H1 (cell line): Measurements from ENCODE around the gene VPS26B. TPM values are rescaled to one million over a fixed set of nuclear protein-coding genes. Genes with fewer than 3 reads are reported as not detected.

Source experiments
- CTCF ChIA-PET: fragments of 300-600 bp; sonication (Branson Sonifier 250); formaldehyde crosslinking; loops from one replicate; lab custom pipeline; 2021; ENCODE audit not compliant: partially characterized antibody; lab: Charles Lee
- POLR2A ChIA-PET: fragments of 300-600 bp; sonication (Branson Sonifier 250); formaldehyde crosslinking; loops from one replicate; lab custom pipeline; 2021; ENCODE audit warnings: inconsistent platforms; ENCODE audit not compliant: partially characterized antibody; lab: Charles Lee
- DNase-seq, 2 experiments: peaks; one replicate each; pipeline versions ENCODE4 v3.0.0 to v3.0.0-alpha.2; 2010 to 2022; ENCODE audit warnings: low spot score in 2 of 2, low read depth in 1 of 2, mixed read lengths in 1 of 2
- FAIRE-seq: peaks from 2 replicates; lab custom pipeline; 2011; peaks lifted over from hg19 to GRCh38; lab: Jason Lieb, UNC
- H2AFZ ChIP-seq: 2 replicates; pipeline ENCODE4 v1.8.1; 2012; ENCODE audit warnings: low read length, inconsistent platforms
- H2AK5ac ChIP-seq: 2 replicates; pipeline ENCODE4 v1.6.1; 2013; ENCODE audit warnings: low read depth, low read length
- H2BK120ac ChIP-seq: replicated peaks from 2 replicates; pipeline ENCODE3; 2013; ENCODE audit warnings: low read depth, low read length, inconsistent platforms
- H2BK12ac ChIP-seq: 2 replicates; pipeline ENCODE4 v1.6.1; 2013; ENCODE audit warnings: low read depth, low read length
- H2BK15ac ChIP-seq: 2 replicates; pipeline ENCODE4 v1.6.1; 2013; ENCODE audit warnings: low read length
- H2BK20ac ChIP-seq: 2 replicates; pipeline ENCODE4 v1.6.1; 2013; ENCODE audit warnings: low read length
- H2BK5ac ChIP-seq: 2 replicates; pipeline ENCODE4 v1.6.1; 2013; ENCODE audit warnings: low read depth, low read length
- H3K14ac ChIP-seq: 2 replicates; pipeline ENCODE4 v1.6.1; 2013; ENCODE audit warnings: inconsistent platforms; ENCODE audit not compliant: insufficient read length
- H3K18ac ChIP-seq: 2 replicates; pipeline ENCODE4 v1.6.1; 2013; ENCODE audit warnings: low read length; ENCODE audit errors: extremely low read depth
- H3K23ac ChIP-seq: 2 replicates; pipeline ENCODE4 v1.6.1; 2013; ENCODE audit warnings: inconsistent platforms; ENCODE audit not compliant: insufficient read length
- H3K23me2 ChIP-seq: 2 replicates; pipeline ENCODE4 v1.6.1; 2013; ENCODE audit warnings: low read depth, low read length
- H3K27ac ChIP-seq: 2 replicates; pipeline ENCODE4 v1.6.1; 2011; ENCODE audit warnings: low read depth, low read length, inconsistent platforms
- H3K27me3 ChIP-seq, 4 experiments: replicated peaks in 1 of 4; 1 replicate in 1 of 4; 2 replicates in 3 of 4; pipeline versions ENCODE4 v1.6.1 to v1.8.1; 2011 to 2013; ENCODE audit warnings: low read length in 3 of 4, mild to moderate bottlenecking in 3 of 4, inconsistent platforms in 2 of 4, mixed read lengths in 2 of 4, moderate library complexity in 1 of 4; ENCODE audit not compliant: control insufficient read depth in 3 of 4, insufficient read depth in 3 of 4; ENCODE audit errors: extremely low read depth in 1 of 4
- H3K36me3 ChIP-seq, 4 experiments: 2 replicates each; pipeline versions ENCODE4 v1.6.1 to v1.8.1; 2011 to 2013; ENCODE audit warnings: mild to moderate bottlenecking in 4 of 4, low read length in 3 of 4, moderate library complexity in 2 of 4, control low read depth in 1 of 4, inconsistent platforms in 1 of 4; ENCODE audit not compliant: insufficient read depth in 4 of 4, control insufficient read depth in 2 of 4
- H3K4ac ChIP-seq: replicated peaks from 2 replicates; pipeline ENCODE3; 2013; ENCODE audit warnings: low read length, low read depth, mixed read lengths, inconsistent platforms; ENCODE audit not compliant: insufficient read length
- H3K4me1 ChIP-seq, 4 experiments: replicated peaks in 1 of 4; 1 replicate in 1 of 4; 2 replicates in 3 of 4; pipeline versions ENCODE4 v1.6.1 to v1.8.1; 2011 to 2013; ENCODE audit warnings: low read length in 3 of 4, inconsistent platforms in 2 of 4, mixed read lengths in 1 of 4; ENCODE audit not compliant: insufficient read depth in 4 of 4, control insufficient read depth in 3 of 4
- H3K4me2 ChIP-seq, 2 experiments: 2 replicates each; pipeline versions ENCODE4 v1.6.1 to v1.8.1; 2011 to 2013; ENCODE audit warnings: low read depth in 2 of 2, low read length in 2 of 2, control low read depth in 1 of 2, inconsistent platforms in 1 of 2, mild to moderate bottlenecking in 1 of 2; ENCODE audit not compliant: insufficient read depth in 1 of 2
- H3K4me3 ChIP-seq, 4 experiments: fragments of 200-600, 300-600 bp in 1 of 4; sonication (generic), shearing (Covaris generic), sonication (Bioruptor Twin) in 1 of 4; 2 replicates each; pipeline versions ENCODE4 v1.5.1 to v1.8.1; 2011 to 2016; ENCODE audit warnings: low read length in 4 of 4, low read depth in 3 of 4, control low read depth in 2 of 4, inconsistent platforms in 2 of 4, mild to moderate bottlenecking in 2 of 4, mixed read lengths in 1 of 4, moderate library complexity in 1 of 4; ENCODE audit not compliant: insufficient read depth in 2 of 4; ENCODE audit errors: extremely low read depth in 1 of 4
- H3K56ac ChIP-seq: replicated peaks from 2 replicates; pipeline ENCODE3; 2013; ENCODE audit warnings: low read depth, mild to moderate bottlenecking, mixed read lengths, low read length, inconsistent platforms; ENCODE audit not compliant: insufficient read length
- H3K79me1 ChIP-seq: 2 replicates; pipeline ENCODE4 v1.6.1; 2013; ENCODE audit warnings: low read depth, low read length, control low read depth
- H3K79me2 ChIP-seq, 2 experiments: 2 replicates each; pipeline versions ENCODE4 v1.6.1 to v1.8.1; 2012 to 2013; ENCODE audit warnings: low read length in 2 of 2, mild to moderate bottlenecking in 2 of 2, inconsistent platforms in 1 of 2; ENCODE audit not compliant: insufficient read depth in 2 of 2, control insufficient read depth in 1 of 2
- H3K9ac ChIP-seq, 4 experiments: replicated peaks in 1 of 4; 1 replicate in 1 of 4; 2 replicates in 3 of 4; pipeline versions ENCODE4 v1.6.1 to v1.8.1; 2011 to 2013; ENCODE audit warnings: low read depth in 3 of 4, low read length in 3 of 4, control low read depth in 2 of 4, mild to moderate bottlenecking in 2 of 4, moderate library complexity in 2 of 4, inconsistent platforms in 1 of 4; ENCODE audit errors: extremely low read depth in 1 of 4
- H3K9me3 ChIP-seq, 2 experiments: 2 replicates each; pipeline versions ENCODE4 v1.6.1 to v1.8.1; 2012 to 2013; ENCODE audit warnings: mild to moderate bottlenecking in 2 of 2, moderate library complexity in 2 of 2, control low read depth in 1 of 2, inconsistent platforms in 1 of 2, low read depth in 1 of 2, low read length in 1 of 2, mixed read lengths in 1 of 2; ENCODE audit not compliant: insufficient read depth in 2 of 2
- H4K20me1 ChIP-seq, 2 experiments: replicated peaks in 1 of 2; 2 replicates each; pipeline versions ENCODE3 to v1.8.1; 2011 to 2013; ENCODE audit warnings: inconsistent platforms in 2 of 2, low read length in 2 of 2, mild to moderate bottlenecking in 1 of 2; ENCODE audit not compliant: insufficient read depth in 2 of 2, control insufficient read depth in 1 of 2
- H4K5ac ChIP-seq: 2 replicates; pipeline ENCODE4 v1.6.1; 2013; ENCODE audit warnings: low read length, low read depth, mixed read lengths, inconsistent platforms; ENCODE audit not compliant: insufficient read length
- H4K8ac ChIP-seq: 2 replicates; pipeline ENCODE4 v1.8.0; 2013; ENCODE audit warnings: mild to moderate bottlenecking, moderate library complexity, low read length, inconsistent platforms; ENCODE audit not compliant: insufficient read depth; ENCODE audit errors: extremely low read depth
- H4K91ac ChIP-seq: replicated peaks from 2 replicates; pipeline ENCODE3; 2013; ENCODE audit warnings: low read length, mixed read lengths, inconsistent platforms; ENCODE audit not compliant: insufficient read length
- BACH1 ChIP-seq: IDR thresholded peaks from 2 replicates; pipeline ENCODE4 v1.6.1; 2012; ENCODE audit warnings: low read length, improper control_type of control experiment
- CBX5 ChIP-seq: fragments of 300-800, 300-1000 bp; sonication (generic); IDR thresholded peaks from 2 replicates; pipeline ENCODE4 v1.7.1; 2016; ENCODE audit warnings: antibody characterized with exemption, low read length, low read depth
- NRF1 ChIP-seq: IDR thresholded peaks from 2 replicates; pipeline ENCODE4 v1.6.1; 2011; ENCODE audit warnings: mild to moderate bottlenecking, low read depth, low read length, improper control_type of control experiment
- PHF8 ChIP-seq: fragments of 200-600 bp; sonication (generic); conservative IDR thresholded peaks from 2 replicates; pipeline ENCODE4 v1.7.1; 2012; ENCODE audit warnings: low read depth, mild to moderate bottlenecking, inconsistent platforms, low read length, moderate library complexity
- POU5F1 ChIP-seq: IDR thresholded peaks from 2 replicates; pipeline ENCODE4 v1.6.1; 2011; ENCODE audit warnings: low read depth, mild to moderate bottlenecking, low read length, moderate library complexity
- RAD21 ChIP-seq, 2 experiments: IDR thresholded peaks in 1 of 2; conservative IDR thresholded peaks in 1 of 2; 2 replicates each; pipeline ENCODE4 v1.6.1; 2011; ENCODE audit warnings: low read depth in 2 of 2, low read length in 2 of 2, improper control_type of control experiment in 1 of 2, inconsistent platforms in 1 of 2, mild to moderate bottlenecking in 1 of 2, moderate library complexity in 1 of 2
- RBBP5 ChIP-seq: IDR thresholded peaks from 2 replicates; pipeline ENCODE4 v1.7.1; 2012; ENCODE audit warnings: low read depth, mild to moderate bottlenecking, inconsistent platforms, low read length, moderate library complexity, borderline replicate concordance
- SP2 ChIP-seq: IDR thresholded peaks from 2 replicates; pipeline ENCODE4 v1.6.1; 2012; ENCODE audit warnings: mild to moderate bottlenecking, low read length, inconsistent platforms
- TAF1 ChIP-seq: IDR thresholded peaks from 2 replicates; pipeline ENCODE4 v1.6.1; 2011; ENCODE audit warnings: mild to moderate bottlenecking, low read depth, low read length
- TCF12 ChIP-seq: IDR thresholded peaks from 2 replicates; pipeline ENCODE4 v1.6.1; 2011; ENCODE audit warnings: low read depth, mild to moderate bottlenecking, low read length
- WGBS, 2 experiments: shearing (Covaris generic) in 1 of 2; methylation state at CpG; one replicate each; pipeline versions ENCODE4 v1.1.6 to v1.1.7; 2013 to 2015; ENCODE audit warnings: low lambda C conversion rate in 2 of 2, mixed read lengths in 2 of 2, inconsistent platforms in 1 of 2, low coverage in 1 of 2, missing lambda C conversion rate in 1 of 2; ENCODE audit not compliant: insufficient replicate concordance in 2 of 2, insufficient coverage in 1 of 2, insufficient read length in 1 of 2; ENCODE audit errors: extremely low coverage in 1 of 2, missing lambda C conversion rate in 1 of 2; 5-methylcytosine and 5-hydroxymethylcytosine counted together
- polyA plus RNA-seq, 7 experiments: library from polyadenylated mRNA; depleted of rRNA in 3 of 7; stranded (reverse) in 5 of 7; unstranded in 2 of 7; fragments of >200 nt in 5 of 7; fragments of 200-250 nt in 2 of 7; gene quantifications; 1 replicate in 5 of 7; 2 replicates in 1 of 7; 4 replicates in 1 of 7; pipeline versions ENCODE4 v1.2.1 to v1.2.3, GENCODE V29; 2011 to 2013; ENCODE audit warnings: missing spikeins in 2 of 7, mixed read lengths in 2 of 7
- total RNA-seq: library from RNA; stranded (reverse); fragmentation: NEBNext Ultra II Directional; extraction: Animal tissue kit (Norgen Biotek cat#: 25700); gene quantifications from 2 replicates; pipeline ENCODE4 v1.2.1, GENCODE V29; 2021
- TF ChIP-seq, protein P1 (sequence below): IDR thresholded peaks from 2 replicates; pipeline ENCODE4 v1.6.1; 2012; ENCODE audit warnings: inconsistent platforms
- TF ChIP-seq, protein P2 (sequence below): IDR thresholded peaks from 2 replicates; pipeline ENCODE4 v1.6.1; 2011; ENCODE audit warnings: low read depth, mild to moderate bottlenecking, low read length; ENCODE audit not compliant: insufficient read depth
- TF ChIP-seq, protein P3 (sequence below): IDR thresholded peaks from 2 replicates; pipeline ENCODE4 v1.6.1; 2012; ENCODE audit warnings: inconsistent platforms

Gene VPS26B
- total and polyA plus RNA-seq, 2 of the 8 experiments (the other 6 are each of a cell fraction or from before 2014, with no cell fraction given), result 18.3 to 27.0 TPM

DNA sequence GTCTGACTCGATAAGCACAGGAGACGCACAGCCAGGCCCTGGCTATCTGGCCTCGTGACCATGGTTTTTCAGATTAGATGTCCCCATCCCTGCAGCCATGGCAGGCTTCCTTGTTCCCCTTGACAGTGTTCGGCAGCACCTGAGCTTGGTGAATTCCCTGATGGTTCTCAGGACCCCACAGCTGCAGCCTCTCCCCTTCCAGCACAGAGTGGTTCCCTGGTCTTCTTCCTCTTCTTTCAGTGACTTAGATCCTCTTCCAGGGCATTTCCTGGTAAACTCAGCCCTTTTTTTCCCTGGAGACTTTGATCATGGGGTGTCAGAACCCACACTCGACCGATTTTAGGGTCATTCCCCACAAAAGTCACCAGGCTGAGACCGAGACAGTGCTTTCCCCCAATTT is 66.2 kb downstream of the VPS26B start:
- Histone ChIP-seq H3K23ac (no peak overlapping the region), H3K79me1 (no peaks in the 10 kb centered on the region), H3K56ac (no peak overlapping the region), H2BK120ac (no peak overlapping the region)
- POLR2A ChIA-PET, result interaction anchor here (0.7 to 1.2 kb wide), 3 partner anchors 8 to 53 kb away, joined by 3 read pairs; no protein-coding TSS in a partner anchor
- TF ChIP-seq, protein P1, sequence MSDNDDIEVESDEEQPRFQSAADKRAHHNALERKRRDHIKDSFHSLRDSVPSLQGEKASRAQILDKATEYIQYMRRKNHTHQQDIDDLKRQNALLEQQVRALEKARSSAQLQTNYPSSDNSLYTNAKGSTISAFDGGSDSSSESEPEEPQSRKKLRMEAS, result no peak
- TF ChIP-seq RBBP5 (no peak), CBX5 (no peak), SP2 (no peak), RAD21 (IDR thresholded peaks at IDR 0.05 in 1 of 2, conservative IDR thresholded peaks at IDR 0.05 in 1 of 2; ENCODE audit: low read depth in 2 of 2, low read length in 2 of 2) (no peak), NRF1 (no peak), POU5F1 (no peak), TCF12 (no peak), PHF8 (no peak), BACH1 (no peak), TAF1 (no peak)
- TF ChIP-seq, protein P2, sequence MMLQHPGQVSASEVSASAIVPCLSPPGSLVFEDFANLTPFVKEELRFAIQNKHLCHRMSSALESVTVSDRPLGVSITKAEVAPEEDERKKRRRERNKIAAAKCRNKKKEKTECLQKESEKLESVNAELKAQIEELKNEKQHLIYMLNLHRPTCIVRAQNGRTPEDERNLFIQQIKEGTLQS, result no peak
- TF ChIP-seq, protein P3, sequence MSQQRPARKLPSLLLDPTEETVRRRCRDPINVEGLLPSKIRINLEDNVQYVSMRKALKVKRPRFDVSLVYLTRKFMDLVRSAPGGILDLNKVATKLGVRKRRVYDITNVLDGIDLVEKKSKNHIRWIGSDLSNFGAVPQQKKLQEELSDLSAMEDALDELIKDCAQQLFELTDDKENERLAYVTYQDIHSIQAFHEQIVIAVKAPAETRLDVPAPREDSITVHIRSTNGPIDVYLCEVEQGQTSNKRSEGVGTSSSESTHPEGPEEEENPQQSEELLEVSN, result no peak
- TF ChIP-seq, all 59 proteins: peak for 0
- no peak overlapping the region for H4K5ac ChIP-seq
- no peak overlapping the region for H3K14ac ChIP-seq
- no peaks in the 10 kb centered on the region for H3K9me3 ChIP-seq
- H3K36me3 ChIP-seq, result peaks cover 6 to 16% (median 8%) of the 10 kb centered on the region in 4 experiments; a peak in 7 of 8 replicates
- CTCF ChIA-PET, result interaction anchor here (1.2 to 4.3 kb wide), 3 partner anchors 12 to 29 kb away, joined by 6 to 26 read pairs (median 11); no protein-coding TSS in a partner anchor
- no peak overlapping the region for H2BK20ac ChIP-seq
- no peak overlapping the region for H3K18ac ChIP-seq
- H3K27me3 ChIP-seq, result no peaks in the 10 kb centered on the region; a peak in 1 of 7 replicates
- H4K8ac ChIP-seq, result no peak overlapping the region
- H3K23me2 ChIP-seq, result no peaks in the 10 kb centered on the region
- H2AFZ ChIP-seq, result no peak overlapping the region
- H2BK12ac ChIP-seq, result no peak overlapping the region
- H3K79me2 ChIP-seq, result no peaks in the 10 kb centered on the region
- FAIRE-seq (no peak), DNase-seq (no peak)
- H2AK5ac ChIP-seq, result no peak overlapping the region
- no peaks in the 10 kb centered on the region; a peak in 1 of 7 replicates for H3K4me1 ChIP-seq
- H4K91ac ChIP-seq, result no peak overlapping the region
- H3K9ac ChIP-seq, result no peak overlapping the region
- 94% methylated on average over 7 of the region's 7 CpGs; no CpG with 5 or more reads in 1 of the 2 experiments for WGBS, 2 experiments
- no peaks in the 10 kb centered on the region for H4K20me1 ChIP-seq
- H2BK5ac ChIP-seq, result no peak overlapping the region
- no peak overlapping the region for H3K27ac ChIP-seq
- no peak overlapping the region for H3K4me2 ChIP-seq
- no peak overlapping the region for H3K4me3 ChIP-seq
- no peak overlapping the region for H2BK15ac ChIP-seq
- no peak overlapping the region for H3K4ac ChIP-seq
